ENCODE results near the gene VPS13D.

GRCh38 chr1:12435639-12436344 lies 206.0 kb downstream of the VPS13D start:
- TF ChIP-seq CTCF (conservative IDR thresholded peaks at IDR 0.05; ENCODE audit: low read depth in 2 of 2) (no peak), EZH2phosphoT487 (IDR thresholded peaks at IDR 0.05; ENCODE audit: unreplicated experiment) (no peak), JUNB (IDR thresholded peaks at IDR 0.05; ENCODE audit: unreplicated experiment) (no peak), POLR2AphosphoS5 (IDR thresholded peaks at IDR 0.05; ENCODE audit: low read depth) (no peak), REST (IDR thresholded peaks at IDR 0.05; ENCODE audit: unreplicated experiment) (no peak), EZH2 (IDR thresholded peaks at IDR 0.05; ENCODE audit: low read depth, unreplicated experiment) (no peak), CREB1 (CRISPR knock-in tag; IDR thresholded peaks at IDR 0.05; ENCODE audit: low read depth) (no peak), ETS1 (IDR thresholded peaks at IDR 0.05) (no peak), ZNF331 (CRISPR knock-in tag; IDR thresholded peaks at IDR 0.05; ENCODE audit: low read depth) (no peak), NANOG (IDR thresholded peaks at IDR 0.05; ENCODE audit: borderline replicate concordance) (no peak)

All from GM23338 (cell line).